ENCODE results near the gene ACBD3.
"Not testable (repeated sequence)": the region's sequence is repeated elsewhere in the genome, so short reads cannot be mapped to it uniquely, and the experiment has no call there.

Gene ACBD3

GRCh38 chr1:226186124-226187018 lies at the start of gene ACBD3:
Gene ACBD3 (minus strand): TSS chr1:226186741. CDS start chr1:226186675, 66 bp downstream.
- DNase-seq: peak; percentile 80

GRCh38 chr1:226233806-226234205 lies 47.3 kb upstream of the ACBD3 start:
- DNase-seq: no peak

DNA sequence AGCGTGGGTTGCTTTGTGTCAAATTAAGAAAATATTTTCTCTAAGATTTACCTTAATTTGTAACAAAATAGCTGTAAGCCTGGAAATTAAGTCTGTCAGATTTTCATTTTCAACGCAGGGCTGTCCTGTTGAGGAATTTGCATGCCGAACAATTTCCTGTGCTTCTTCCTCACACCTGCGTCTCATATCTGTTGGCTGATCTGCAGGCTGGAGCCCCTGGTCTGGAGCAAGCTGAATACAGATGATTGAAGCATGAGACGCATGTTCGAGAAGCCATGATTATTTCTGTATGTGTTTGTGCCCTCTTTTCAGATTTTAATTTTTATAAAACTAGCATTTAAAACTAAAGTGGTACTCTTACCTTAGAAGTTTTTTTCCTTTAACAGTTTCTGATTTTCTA lies 46.8 kb upstream of the ACBD3 start:
- no peak for DNase-seq

GRCh38 chr1:226226601-226227000 lies 40.1 kb upstream of the ACBD3 start:
- DNase-seq: no peak

DNA sequence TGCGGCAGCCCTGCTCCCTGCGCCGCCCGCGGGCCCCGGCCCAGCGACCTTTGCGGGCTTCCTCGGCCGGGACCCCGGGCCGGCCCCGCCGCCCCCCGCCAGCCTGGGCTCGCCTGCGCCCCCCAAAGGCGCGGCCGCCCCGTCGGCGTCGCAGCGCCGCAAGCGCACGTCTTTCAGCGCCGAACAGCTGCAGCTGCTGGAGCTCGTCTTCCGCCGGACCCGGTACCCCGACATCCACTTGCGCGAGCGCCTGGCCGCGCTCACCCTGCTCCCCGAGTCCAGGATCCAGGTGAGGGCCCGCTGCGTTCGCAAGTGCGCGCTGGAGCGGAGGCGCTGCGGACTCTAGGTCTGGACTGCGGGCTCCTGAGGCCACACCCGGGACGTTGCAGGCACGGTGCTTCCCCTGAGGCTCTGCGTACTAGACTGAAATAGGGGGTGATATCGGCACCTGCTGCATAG lies 37.3 kb upstream of the ACBD3 start:
- peak; percentile 2 for DNase-seq

DNA sequence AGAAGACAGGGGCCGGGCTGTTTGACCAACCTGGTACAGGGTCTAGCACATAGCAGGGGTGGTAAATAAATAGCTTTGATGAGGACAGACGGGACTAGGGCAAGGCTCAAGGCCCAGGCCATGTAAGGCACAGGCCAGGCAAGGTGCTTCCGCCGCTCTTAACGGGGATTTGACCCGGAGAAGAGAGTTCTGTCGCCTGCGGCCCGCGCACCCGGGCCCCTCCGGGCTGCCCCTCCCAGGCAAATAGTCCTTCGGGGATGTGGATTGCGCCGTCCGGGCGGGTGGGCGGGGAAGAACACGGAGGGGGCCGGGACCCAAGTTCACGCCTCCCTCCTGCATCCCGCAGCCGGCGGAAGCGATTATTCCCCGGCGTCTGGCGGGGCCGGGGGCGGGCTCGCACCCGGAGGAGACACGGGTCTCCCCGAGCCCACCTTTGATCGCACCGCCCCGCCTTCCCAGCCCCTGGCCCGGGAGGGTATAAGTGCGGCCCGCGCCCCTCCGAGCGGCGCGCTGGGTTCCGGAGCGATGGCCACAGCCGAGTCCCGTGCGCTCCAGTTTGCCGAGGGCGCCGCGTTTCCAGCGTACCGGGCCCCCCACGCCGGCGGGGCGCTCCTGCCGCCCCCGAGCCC lies 36.7 kb upstream of the ACBD3 start, which contains the start of gene MIXL1:
TSS of gene MIXL1 (plus strand) at position 508 of the 629 bp plus-strand sequence. CDS start at position 526, 18 bp downstream.
- DNase-seq: no peak

DNA sequence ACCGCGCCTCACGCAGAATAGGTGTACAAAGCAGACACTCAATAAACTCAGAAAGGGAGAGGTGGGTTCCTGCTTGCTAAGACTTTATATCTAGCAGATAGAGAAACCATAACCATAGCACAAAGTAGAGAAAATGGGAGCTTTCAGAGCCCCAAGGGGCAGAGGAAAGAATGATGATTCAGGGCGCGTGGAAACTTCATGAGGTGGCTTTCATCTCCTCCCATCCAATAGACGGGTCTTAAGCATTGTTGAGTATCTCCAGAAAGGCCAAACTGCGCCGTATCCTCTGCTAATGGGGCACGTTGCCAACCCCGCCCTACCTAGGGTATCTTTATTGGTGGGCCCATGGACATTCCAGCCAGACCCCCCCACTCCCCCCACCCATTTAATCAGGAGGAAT lies 36.1 kb upstream of the ACBD3 start:
- DNase-seq: no peak

DNA sequence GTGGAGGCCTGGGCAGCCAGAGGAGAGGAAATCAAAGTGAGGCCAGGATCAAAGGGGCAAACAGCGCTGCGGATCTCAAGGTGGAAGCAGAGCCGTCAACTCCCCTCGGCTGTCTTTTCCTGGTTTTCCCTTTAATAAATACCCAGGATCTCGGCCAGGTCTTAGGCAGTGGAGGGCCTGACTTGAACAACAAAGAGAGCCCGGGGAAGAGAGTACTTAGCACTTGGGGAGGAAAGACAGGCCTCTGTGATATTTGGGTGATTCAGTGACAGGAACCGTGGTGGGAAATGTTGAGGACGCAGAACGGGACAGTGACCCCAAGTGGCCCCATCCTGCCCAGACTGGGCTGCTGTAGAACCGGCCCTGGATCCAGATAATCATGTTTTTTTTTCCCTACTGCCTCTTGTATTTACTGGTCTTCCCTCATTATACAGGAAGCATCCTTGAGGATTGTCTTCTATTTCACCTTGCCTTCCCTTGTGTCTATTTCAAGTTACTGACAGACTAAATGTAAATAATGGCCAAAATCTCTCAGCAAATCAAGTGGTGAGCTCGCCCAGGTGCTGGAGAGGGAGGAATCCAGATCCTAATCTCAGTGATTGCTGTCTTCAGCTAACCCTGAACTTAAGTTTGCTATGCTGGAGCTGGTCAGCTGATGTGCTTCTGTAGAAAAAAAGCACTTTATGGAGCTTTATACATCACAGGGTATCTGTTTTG lies 34.1 kb upstream of the ACBD3 start:
- DNase-seq: no peak

GRCh38 chr1:226217273-226217672 lies 30.7 kb upstream of the ACBD3 start:
- no peak for DNase-seq

DNA sequence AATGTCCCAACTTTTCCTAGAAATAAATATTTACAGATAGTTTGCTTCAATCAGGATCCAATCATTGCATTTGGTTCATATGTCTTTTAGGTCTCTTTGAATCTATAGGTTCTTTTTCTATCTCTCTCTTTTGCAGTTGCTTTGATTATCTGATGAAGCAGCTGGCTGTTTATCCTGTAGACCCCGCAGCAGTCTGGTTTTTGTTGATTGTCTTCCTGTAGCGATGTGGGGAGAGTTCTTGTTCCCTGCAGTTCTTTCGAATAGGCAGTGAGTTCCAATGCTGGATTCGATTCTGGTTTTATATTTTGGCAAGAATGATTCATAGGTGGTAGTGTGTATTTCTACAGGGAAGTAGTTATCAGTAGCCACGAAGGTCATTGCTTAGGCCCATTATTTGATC lies 29.5 kb upstream of the ACBD3 start:
- DNase-seq: no peak

DNA sequence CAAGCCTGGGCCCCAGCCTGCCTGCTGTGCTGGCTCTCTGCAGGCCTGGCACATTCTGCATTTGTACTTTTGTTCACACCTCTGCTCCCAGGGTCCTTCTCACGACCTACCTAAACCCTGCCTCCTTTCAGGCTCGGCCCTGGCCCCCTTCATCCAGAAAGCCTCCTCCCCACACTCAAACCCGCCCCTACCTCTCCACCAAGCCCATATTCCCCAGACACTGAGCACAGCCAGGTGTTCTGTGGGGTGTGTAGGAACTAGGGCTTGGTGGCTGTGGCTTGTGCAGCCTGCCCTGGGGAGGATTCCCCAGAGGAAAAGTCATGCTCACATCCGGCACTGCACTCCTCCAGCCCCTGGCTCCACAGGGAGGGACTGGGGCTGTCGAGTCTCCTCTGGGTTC lies 28.7 kb upstream of the ACBD3 start:
- DNase-seq: no peak

- DNase-seq: no peak
These were observed 26.0 kb upstream of the ACBD3 start for GRCh38 chr1:226212545-226212944.

GRCh38 chr1:226211181-226211821 lies 24.8 kb upstream of the ACBD3 start:
- no peak for DNase-seq

DNA sequence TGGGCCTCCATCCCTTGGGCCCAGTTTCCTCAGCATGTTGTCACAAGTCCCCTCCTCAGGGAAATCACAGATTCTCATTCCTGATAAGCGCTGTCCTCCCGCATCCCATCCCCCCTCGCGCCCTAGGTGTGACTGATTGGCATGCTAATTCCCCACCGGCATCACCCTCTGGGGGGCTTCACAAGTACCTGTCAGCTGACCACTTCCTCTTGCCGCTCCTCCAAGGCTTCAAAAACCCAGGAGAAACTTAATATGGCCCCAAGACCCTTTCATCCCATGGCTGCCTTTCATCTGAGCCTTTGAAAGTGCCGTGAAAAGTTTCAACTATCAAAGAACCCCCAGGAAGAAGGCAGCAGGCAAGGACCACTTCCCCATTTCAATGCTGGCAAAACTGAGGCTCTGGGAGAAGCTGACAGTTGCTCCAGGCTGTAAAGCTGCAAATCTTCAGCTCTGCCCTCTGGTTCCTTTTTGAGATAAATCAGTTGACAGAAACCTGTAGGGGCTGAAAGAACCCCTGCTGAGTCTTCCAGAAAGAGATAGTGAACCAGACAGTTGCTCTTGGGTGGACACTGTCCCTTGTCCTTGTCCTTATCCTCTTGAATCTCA lies 24.1 kb upstream of the ACBD3 start:
- DNase-seq: no peak

GRCh38 chr1:226209307-226210059 lies 22.9 kb upstream of the ACBD3 start:
- no peak for DNase-seq

- no peak for DNase-seq
These were observed 20.5 kb upstream of the ACBD3 start for GRCh38 chr1:226207048-226207447.

DNA sequence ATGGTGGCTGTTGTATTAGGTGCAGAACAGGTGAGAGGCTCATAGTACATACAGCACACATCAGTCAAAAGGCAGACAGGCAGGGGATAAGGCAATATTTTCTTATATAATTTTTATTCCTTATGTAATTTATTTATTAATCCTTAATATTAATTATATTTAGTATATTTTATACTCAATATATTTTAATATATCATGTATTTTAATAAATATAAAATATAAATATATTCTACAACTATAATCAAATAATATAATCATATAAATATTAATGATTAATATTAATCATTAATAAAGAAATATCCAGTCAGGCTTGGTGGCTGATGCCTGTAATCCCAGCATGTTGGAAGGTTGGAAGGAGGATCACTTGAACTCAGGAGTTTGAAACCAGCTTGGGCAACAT lies 17.7 kb upstream of the ACBD3 start:
- no peak for DNase-seq

DNA sequence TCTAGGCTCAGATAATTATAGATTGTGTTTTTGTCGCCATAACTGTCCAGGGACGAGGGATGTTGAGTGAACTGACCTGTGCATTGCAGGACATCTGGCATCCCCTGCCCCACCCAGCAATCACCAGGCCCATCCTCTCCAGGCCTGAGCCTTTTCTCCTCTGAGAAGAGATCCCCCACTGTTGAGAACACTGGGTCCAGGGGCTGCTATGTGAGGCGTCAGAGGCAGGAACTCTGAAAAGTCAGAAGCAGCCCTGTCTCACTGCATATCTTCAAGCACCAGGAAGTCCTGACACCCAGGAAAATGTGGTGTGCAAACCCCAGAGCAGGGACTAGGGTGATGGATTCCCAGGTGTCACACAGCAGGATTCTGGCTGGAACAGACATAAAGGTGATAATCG lies 17.1 kb upstream of the ACBD3 start:
- DNase-seq: no peak

GRCh38 chr1:226203240-226203639 lies 16.7 kb upstream of the ACBD3 start:
- DNase-seq: no peak

GRCh38 chr1:226202666-226203065 lies 16.1 kb upstream of the ACBD3 start:
- not testable (repeated sequence) for DNase-seq

DNA sequence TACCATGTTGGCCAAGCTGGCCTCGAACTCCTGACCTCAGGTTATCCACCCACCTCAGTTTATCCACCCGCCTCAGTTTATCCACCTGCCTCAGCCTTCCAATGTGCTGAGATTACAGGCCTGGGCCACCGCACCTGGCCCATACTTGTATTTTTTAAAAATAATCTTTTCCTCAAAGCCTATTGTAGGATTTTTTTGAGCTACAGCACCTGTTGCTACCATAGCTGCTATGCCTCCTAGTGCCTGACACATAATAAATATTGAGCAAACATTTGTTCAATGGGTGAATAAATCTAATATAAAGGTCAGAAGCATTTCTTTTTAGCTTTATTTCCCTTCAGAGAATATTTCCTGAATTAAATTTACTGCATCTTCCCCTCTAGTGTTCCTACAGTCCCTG lies 15.7 kb upstream of the ACBD3 start:
- no peak for DNase-seq
